ENCODE data around the gene SCGB2B2.

DNA sequence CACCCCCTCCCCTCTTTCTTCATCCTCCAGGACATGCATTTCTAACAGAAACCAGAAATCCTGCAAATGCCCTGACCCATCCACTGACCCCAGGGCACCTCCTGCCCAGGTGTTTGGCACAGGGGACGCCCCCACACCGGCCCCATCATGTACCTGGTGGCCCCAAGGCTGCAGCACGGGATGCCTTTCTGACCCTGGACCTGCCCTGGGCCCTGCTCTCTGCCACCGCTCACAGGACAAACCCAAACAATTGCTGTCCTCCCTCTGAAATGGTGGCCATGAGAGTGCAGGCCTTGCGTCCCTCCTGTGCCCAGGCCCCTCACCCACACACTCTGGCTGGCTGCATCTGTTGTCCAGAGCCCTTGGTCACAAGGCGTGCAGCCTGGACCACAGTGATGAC, 12.1 kb downstream of the SCGB2B2 start:
- TF ChIP-seq, protein P1, sequence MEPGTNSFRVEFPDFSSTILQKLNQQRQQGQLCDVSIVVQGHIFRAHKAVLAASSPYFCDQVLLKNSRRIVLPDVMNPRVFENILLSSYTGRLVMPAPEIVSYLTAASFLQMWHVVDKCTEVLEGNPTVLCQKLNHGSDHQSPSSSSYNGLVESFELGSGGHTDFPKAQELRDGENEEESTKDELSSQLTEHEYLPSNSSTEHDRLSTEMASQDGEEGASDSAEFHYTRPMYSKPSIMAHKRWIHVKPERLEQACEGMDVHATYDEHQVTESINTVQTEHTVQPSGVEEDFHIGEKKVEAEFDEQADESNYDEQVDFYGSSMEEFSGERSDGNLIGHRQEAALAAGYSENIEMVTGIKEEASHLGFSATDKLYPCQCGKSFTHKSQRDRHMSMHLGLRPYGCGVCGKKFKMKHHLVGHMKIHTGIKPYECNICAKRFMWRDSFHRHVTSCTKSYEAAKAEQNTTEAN (CRISPR knock-in tag; IDR thresholded peaks at IDR 0.05) = no peak
- TF ChIP-seq, protein P2, sequence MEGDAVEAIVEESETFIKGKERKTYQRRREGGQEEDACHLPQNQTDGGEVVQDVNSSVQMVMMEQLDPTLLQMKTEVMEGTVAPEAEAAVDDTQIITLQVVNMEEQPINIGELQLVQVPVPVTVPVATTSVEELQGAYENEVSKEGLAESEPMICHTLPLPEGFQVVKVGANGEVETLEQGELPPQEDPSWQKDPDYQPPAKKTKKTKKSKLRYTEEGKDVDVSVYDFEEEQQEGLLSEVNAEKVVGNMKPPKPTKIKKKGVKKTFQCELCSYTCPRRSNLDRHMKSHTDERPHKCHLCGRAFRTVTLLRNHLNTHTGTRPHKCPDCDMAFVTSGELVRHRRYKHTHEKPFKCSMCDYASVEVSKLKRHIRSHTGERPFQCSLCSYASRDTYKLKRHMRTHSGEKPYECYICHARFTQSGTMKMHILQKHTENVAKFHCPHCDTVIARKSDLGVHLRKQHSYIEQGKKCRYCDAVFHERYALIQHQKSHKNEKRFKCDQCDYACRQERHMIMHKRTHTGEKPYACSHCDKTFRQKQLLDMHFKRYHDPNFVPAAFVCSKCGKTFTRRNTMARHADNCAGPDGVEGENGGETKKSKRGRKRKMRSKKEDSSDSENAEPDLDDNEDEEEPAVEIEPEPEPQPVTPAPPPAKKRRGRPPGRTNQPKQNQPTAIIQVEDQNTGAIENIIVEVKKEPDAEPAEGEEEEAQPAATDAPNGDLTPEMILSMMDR (IDR thresholded peaks at IDR 0.05) = no peak
- TF ChIP-seq ZNF219 (CRISPR knock-in tag; IDR thresholded peaks at IDR 0.05; ENCODE audit: borderline replicate concordance) = no peak
- no peak for TF ChIP-seq ZNF121 (CRISPR knock-in tag; IDR thresholded peaks at IDR 0.05)
- TF ChIP-seq, protein P3, sequence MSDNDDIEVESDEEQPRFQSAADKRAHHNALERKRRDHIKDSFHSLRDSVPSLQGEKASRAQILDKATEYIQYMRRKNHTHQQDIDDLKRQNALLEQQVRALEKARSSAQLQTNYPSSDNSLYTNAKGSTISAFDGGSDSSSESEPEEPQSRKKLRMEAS (CRISPR knock-in tag; IDR thresholded peaks at IDR 0.05) = no peak
- TF ChIP-seq, protein P4, sequence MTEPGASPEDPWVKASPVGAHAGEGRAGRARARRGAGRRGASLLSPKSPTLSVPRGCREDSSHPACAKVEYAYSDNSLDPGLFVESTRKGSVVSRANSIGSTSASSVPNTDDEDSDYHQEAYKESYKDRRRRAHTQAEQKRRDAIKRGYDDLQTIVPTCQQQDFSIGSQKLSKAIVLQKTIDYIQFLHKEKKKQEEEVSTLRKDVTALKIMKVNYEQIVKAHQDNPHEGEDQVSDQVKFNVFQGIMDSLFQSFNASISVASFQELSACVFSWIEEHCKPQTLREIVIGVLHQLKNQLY (CRISPR knock-in tag; IDR thresholded peaks at IDR 0.05) = no peak
- TF ChIP-seq FOXP1 (CRISPR knock-in tag; IDR thresholded peaks at IDR 0.05; ENCODE audit: borderline replicate concordance) = no peak
- no peak for TF ChIP-seq ZNF423 (CRISPR knock-in tag; IDR thresholded peaks at IDR 0.05)
- TF ChIP-seq, protein P5, sequence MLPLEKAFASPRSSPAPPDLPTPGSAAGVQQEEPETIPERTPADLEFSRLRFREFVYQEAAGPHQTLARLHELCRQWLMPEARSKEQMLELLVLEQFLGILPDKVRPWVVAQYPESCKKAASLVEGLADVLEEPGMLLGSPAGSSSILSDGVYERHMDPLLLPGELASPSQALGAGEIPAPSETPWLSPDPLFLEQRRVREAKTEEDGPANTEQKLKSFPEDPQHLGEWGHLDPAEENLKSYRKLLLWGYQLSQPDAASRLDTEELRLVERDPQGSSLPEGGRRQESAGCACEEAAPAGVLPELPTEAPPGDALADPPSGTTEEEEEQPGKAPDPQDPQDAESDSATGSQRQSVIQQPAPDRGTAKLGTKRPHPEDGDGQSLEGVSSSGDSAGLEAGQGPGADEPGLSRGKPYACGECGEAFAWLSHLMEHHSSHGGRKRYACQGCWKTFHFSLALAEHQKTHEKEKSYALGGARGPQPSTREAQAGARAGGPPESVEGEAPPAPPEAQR (CRISPR knock-in tag; IDR thresholded peaks at IDR 0.05) = no peak
